ENCODE data around the gene COPA. TPM values are rescaled to one million over a fixed set of nuclear protein-coding genes. Genes with fewer than 3 reads are reported as not detected.

COPA gene
- total RNA-seq, 4 donors from 2014 or later, result 172 to 334 (median 182) TPM

DNA sequence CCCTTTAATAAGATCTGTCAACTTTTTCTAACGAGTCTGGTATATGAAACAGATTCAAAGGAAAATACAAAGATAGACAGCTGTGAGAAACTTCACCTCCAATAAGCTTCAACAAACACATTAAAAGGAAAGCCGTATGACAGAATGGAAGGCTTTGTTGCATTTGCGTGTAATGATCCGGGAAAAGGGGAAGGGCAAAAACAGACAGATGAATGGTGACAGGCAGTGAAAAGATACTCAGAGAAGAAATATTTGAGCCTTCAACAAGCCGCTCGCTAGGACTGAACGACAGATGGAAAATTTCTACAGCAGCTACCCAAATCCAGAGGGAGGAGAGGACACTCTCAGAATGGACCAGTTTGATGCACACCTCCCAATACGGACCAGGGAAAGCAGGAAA lies 14.9 kb downstream of the COPA start:
- Histone ChIP-seq H3K36me3 (peaks cover 88 to 95% of the 10 kb centered on the region in 2 donors), H3K9me3 (no peaks in the 10 kb centered on the region), H3K27ac (no peak overlapping the region), H3K27me3 (no peaks in the 10 kb centered on the region), H3K4me3 (replicated peaks in 1 of 3) (no peak overlapping the region), H3K4me1 (no peaks in the 10 kb centered on the region)
- TF ChIP-seq, protein P1, sequence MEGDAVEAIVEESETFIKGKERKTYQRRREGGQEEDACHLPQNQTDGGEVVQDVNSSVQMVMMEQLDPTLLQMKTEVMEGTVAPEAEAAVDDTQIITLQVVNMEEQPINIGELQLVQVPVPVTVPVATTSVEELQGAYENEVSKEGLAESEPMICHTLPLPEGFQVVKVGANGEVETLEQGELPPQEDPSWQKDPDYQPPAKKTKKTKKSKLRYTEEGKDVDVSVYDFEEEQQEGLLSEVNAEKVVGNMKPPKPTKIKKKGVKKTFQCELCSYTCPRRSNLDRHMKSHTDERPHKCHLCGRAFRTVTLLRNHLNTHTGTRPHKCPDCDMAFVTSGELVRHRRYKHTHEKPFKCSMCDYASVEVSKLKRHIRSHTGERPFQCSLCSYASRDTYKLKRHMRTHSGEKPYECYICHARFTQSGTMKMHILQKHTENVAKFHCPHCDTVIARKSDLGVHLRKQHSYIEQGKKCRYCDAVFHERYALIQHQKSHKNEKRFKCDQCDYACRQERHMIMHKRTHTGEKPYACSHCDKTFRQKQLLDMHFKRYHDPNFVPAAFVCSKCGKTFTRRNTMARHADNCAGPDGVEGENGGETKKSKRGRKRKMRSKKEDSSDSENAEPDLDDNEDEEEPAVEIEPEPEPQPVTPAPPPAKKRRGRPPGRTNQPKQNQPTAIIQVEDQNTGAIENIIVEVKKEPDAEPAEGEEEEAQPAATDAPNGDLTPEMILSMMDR (IDR thresholded peaks at IDR 0.05), result no peak
- TF ChIP-seq POLR2A (IDR thresholded peaks at IDR 0.05), result no peak
- no peak for DNase-seq
- intact Hi-C loops (cut with DNase I), result no loop called here
- WGBS, 2 donors, result 80 to 89% methylated on average over 8 of the region's 8 CpGs

DNA sequence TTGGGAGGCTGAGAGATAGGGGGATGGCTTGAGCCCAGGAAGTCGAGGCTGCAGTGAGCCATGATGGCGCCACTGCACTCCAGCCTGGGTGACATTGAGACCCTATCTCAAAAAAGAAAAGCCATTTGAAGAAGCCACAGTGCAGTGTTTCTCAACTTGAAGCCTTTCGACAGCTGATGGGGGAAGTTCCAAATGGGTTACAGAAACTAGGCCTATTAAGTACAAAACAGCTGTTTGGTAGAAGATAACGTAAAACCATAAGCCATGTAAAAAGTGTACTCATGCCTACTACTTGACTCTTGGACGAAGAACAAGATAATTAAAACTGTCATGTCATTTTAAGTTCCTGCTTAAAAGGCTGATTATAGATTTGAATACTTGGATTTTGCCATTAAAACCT lies 16.6 kb downstream of the COPA start:
- Histone ChIP-seq H3K27ac (no peak overlapping the region), H3K36me3 (peaks cover 78 to 88% of the 10 kb centered on the region in 2 donors), H3K4me1 (no peaks in the 10 kb centered on the region), H3K9me3 (no peaks in the 10 kb centered on the region), H3K4me3 (replicated peaks in 1 of 3) (no peak overlapping the region), H3K27me3 (no peaks in the 10 kb centered on the region)
- DNase-seq, result no peak
- WGBS, 2 donors, result 94 to 95% methylated on average over 5 of the region's 5 CpGs
- TF ChIP-seq POLR2A (IDR thresholded peaks at IDR 0.05), result no peak
- TF ChIP-seq, protein P1 (IDR thresholded peaks at IDR 0.05), result no peak
- intact Hi-C loops (cut with DNase I), result no loop called here

DNA sequence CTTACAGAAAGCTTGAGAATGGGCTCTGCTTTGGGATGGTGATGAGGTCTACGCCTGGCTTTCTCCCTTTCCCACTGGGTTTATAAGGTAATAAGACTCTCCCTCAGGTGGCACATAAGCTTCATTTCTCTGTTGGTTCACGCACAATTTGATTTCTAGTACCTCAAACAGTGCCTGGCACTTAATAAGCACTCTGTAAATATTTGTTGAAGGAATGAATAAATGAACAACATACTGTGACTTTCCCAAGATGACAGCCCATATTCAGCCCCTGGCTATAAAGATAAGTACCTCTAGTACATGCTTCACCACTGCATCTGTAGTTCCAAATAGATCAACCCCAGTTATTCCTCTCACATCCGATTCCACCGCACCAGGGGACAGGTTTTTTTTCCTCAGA lies 17.8 kb downstream of the COPA start:
- H3K36me3 ChIP-seq, result peaks cover 66 to 78% of the 10 kb centered on the region in 2 donors
- H3K27ac ChIP-seq, result no peak overlapping the region
- intact Hi-C loops (cut with DNase I), result no loop called here
- 99% methylated on average over 4 of the region's 4 CpGs for WGBS, 2 donors
- H3K27me3 ChIP-seq, result no peaks in the 10 kb centered on the region
- H3K9me3 ChIP-seq, result no peaks in the 10 kb centered on the region
- TF ChIP-seq, protein P1 (IDR thresholded peaks at IDR 0.05), result no peak
- no peak for TF ChIP-seq POLR2A (IDR thresholded peaks at IDR 0.05)
- no peak overlapping the region for H3K4me3 ChIP-seq (replicated peaks in 1 of 3)
- no peaks in the 10 kb centered on the region for H3K4me1 ChIP-seq
- no peak for DNase-seq

DNA sequence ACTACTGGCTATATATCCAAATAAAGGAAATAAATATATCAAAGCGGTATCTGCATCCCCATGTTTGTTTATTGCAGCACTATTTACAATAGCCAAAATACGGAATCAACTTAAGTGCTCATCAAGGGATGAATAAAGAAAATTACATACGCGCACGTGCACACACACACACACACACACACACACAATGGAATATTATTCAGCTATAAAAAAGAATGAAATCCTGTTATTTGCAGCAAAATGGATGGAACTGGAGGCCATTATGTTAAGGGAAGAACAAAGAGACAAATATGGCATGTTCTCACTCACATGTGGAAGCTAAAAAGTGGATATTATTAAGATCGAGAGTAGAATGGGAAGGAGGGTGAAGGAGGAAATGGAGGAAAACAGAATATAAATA lies 20.2 kb downstream of the COPA start:
- 96 to 97% methylated on average over 6 of the region's 6 CpGs for WGBS, 2 donors
- no peak for DNase-seq
- intact Hi-C loops (cut with DNase I), result no loop called here
- peaks cover 57 to 58% of the 10 kb centered on the region in 2 donors for H3K36me3 ChIP-seq
- no peaks in the 10 kb centered on the region for H3K4me1 ChIP-seq
- H3K4me3 ChIP-seq (replicated peaks in 1 of 3), result no peak overlapping the region
- no peaks in the 10 kb centered on the region for H3K27me3 ChIP-seq
- no peak overlapping the region for H3K27ac ChIP-seq
- TF ChIP-seq POLR2A (IDR thresholded peaks at IDR 0.05), result no peak
- TF ChIP-seq, protein P1 (IDR thresholded peaks at IDR 0.05), result no peak
- H3K9me3 ChIP-seq, result no peaks in the 10 kb centered on the region

DNA sequence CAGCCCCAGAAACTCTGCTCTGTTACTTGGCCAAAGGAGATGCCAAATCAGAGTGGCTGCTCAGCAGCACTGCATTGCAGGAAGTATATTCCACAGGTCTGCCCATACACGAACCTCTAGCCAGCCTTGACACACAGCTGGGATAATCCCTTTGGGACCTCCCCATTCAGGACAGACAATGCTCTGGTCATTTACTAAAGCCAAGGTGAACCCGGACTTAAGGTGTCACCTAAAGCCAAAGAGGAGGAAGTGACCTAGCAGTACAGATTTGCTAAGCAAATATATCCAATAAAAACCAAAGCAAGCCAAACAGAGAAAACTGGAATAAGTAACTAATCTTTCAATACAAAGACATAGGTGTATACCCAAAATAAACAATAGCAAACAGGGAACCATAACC lies 27.7 kb downstream of the COPA start:
- no peak for TF ChIP-seq POLR2A (IDR thresholded peaks at IDR 0.05)
- TF ChIP-seq, protein P1 (IDR thresholded peaks at IDR 0.05), result no peak
- H3K4me3 ChIP-seq (replicated peaks in 1 of 3), result no peak overlapping the region
- no peak overlapping the region for H3K27ac ChIP-seq
- H3K36me3 ChIP-seq, result peaks cover 71 to 74% of the 10 kb centered on the region in 2 donors
- intact Hi-C loops (cut with DNase I), result no loop called here
- DNase-seq, result no peak
- no peaks in the 10 kb centered on the region for H3K27me3 ChIP-seq
- 83 to 86% methylated on average over 2 of the region's 2 CpGs for WGBS, 2 donors
- no peaks in the 10 kb centered on the region for H3K9me3 ChIP-seq
- no peaks in the 10 kb centered on the region for H3K4me1 ChIP-seq
